Posterior cingulate gyrus (tissue), 11 donors: ENCODE measurements around the gene GZMM.

ENCODE experiments used
- DNase-seq, 10 donors: peaks; one replicate each; pipeline versions ENCODE4 v3.0.0 to v3.0.0-alpha.2; 2020 to 2021; ENCODE audit warnings: mixed read lengths in 3 of 10
- intact Hi-C: fragments of 100-400 bp; cut with DNase I; formaldehyde crosslinking; loops from one replicate; pipeline ENCODE4 v1.15.1; 2023

GZMM gene

DNA sequence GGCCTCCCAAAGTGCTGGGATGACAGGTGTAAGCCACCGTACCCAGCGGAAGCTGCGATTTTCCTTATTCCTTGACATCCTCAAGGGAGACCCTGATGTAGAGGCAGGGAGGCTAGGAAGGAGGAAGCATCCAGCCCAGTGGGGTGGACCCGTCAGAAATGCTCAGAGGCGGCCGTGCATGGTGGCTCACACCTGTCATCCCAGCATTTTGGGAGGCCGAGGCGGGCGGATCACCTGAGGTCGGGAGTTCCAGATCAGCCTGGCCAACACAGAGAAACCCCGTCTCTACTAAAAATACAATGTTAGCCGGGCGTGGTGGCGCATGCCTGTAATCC lies 11.6 kb downstream of the GZMM start:
- intact Hi-C loops = no loop called here
- DNase-seq = no peak

DNA sequence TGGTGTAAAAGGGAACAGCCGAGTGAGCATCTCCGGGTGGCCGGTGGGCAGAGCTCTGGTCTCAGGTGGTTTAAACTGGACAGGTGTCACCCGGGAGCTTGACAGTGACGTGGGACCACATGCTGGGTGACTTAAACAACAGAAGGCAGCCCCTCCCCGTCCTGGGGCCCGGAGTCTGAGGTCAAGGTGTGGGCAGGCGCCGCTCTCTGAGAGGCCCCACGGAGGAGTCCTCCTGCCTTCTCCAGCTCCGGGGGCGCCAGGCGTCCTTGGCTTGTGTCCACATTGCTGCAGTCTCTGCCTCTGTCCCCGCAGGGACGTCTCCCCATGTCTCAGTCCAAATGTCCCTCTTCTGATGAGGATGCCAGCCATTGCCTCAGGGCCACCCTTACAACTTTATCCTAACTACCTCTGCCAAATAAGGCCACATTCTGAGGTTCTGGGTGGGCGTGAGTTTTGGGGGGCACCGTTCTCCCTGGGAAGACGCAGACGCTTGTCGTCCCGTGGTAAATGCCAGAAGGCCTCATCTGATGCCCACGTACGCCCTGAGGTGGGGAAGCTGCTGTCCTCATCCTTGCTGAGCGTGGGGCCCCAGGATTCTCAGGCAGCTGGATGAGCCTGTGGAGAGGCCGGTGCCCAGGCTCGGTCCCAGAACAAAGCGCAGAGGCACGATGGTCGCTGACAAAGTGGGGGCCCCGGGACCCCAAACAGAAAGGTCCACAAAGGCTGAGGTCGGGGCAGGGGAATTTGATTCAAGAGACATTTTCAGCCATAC lies 12.9 kb downstream of the GZMM start:
- DNase-seq = no peak

DNA sequence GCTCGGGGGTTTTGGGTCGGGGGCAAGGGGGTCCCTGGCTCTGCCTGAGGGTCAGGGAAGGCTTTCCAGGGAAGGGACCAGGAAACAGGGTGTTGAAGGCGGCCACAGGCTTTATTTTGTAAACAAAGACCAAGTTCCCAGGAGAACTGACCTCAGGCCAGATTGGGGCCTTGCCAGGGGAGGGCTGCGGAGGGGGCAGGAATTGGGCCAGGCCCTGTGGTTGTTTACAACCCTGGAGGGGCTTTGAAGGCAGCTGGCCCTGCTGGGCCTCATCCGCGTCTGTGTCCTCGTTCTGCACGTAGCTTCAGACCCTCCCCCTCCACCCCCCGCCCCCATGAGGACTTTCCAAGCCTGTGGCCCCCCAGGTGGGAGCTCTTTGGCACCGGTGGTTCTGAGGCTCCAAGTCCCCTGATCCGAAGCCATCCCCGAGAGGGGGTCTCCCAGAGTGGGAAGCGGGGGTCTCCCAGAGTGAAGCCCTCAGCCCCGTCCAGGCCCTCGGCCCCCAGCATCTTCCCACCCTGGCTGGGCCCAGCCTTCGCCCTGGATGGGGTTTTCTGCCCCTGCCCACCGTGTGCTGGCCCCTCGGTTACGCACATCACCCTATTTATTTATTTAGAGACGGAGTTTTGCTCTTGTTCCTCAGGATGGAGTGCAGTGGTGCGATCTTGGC lies 15.1 kb downstream of the GZMM start:
- peak in 2 of 10 donors; percentile 20 to 50 for DNase-seq
- intact Hi-C loops = no loop called here

More for the DNA sequence above, 12.9 kb downstream of the GZMM start:
- intact Hi-C loops = no loop called here

DNA sequence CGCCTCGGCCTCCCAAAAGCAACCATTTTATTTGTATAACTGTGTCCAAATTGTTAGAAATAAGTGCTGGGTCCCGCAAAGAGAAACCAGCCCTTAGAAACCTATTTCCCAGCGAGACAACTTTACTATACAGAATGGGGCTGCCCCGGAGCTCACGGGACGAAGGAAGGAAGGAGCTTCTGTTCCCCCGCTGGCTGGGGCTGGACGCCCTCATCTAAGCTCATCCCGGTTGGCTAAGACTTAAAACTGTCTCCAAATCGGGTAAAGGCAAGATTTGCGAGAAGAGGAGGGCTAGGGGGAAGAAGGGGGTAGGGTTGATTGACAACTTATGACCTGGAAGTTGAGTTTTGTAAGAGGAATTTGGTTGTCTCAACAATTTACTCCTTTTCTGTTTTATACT lies 16.3 kb downstream of the GZMM start:
- intact Hi-C loops = no loop called here
- DNase-seq = no peak

DNA sequence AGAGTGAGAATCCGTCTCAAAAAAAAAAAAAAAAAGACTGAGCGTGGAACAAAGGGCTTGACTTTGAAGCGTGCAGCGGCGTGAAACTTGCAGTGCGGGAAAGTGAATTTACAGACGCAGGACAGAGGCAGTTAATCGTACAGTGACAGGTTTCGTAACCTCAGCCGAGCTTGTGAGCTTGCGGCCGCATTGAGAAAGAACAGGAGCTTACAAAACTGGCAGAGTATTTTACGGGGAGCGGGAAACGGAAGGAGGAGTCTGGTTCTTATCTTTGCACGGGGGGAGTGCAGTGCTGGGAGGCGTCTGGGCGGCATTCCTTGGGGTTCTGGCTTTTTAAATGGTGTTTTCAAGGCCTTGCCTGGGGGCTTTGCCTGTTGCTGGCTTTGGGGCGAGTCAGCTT lies 22.6 kb downstream of the GZMM start:
- DNase-seq = no peak
- intact Hi-C loops = no loop called here

DNA sequence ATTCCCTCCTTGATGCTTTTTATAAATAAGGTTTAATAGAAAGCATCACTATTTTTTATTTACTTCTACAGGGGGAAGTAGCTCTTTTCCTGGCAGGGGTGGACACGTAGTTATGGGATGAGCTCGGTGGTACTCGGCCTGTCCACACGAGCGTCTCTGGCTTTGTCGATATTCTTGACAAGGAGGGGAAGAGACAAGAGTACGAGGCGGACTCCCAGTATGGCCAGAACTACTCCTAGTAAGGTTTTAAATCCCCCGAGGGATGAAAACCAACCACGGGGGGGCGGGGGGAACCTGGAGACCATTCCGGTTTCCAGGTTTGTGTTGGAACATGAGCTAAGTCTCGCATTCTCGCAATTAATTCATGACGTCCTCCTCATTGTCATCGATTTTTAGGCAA lies 23.0 kb downstream of the GZMM start:
- DNase-seq = no peak
- intact Hi-C loops = no loop called here

DNA sequence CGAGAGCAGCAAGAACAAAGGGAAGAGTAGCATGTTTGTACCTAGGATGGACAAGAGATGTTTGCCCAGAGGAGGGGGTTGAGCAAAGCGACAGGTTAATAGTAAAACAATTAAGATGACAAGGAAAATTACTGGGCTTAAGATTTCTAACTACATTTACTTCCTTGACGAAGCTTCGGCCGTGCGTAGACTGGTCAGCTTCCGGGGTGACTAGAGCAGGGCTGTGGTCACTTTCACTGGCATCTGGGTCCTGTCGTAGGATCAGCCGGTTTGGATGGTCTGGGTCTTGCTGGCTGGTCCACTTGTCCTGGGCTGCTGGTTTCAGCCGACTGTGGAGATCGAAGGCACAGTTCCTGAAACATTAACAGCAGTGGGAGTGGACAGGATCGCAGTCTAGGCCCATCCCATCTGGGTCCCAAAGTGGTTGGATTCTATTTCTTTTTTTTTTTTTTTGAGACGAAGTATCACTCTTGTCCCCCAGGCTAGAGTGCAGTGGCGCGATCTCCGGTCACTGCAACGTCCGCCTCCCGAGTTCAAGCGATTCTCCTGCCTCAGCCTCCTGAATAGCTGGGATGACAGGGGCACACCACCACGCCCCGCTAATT lies 23.5 kb downstream of the GZMM start:
- intact Hi-C loops = no loop called here
- DNase-seq = no peak

DNA sequence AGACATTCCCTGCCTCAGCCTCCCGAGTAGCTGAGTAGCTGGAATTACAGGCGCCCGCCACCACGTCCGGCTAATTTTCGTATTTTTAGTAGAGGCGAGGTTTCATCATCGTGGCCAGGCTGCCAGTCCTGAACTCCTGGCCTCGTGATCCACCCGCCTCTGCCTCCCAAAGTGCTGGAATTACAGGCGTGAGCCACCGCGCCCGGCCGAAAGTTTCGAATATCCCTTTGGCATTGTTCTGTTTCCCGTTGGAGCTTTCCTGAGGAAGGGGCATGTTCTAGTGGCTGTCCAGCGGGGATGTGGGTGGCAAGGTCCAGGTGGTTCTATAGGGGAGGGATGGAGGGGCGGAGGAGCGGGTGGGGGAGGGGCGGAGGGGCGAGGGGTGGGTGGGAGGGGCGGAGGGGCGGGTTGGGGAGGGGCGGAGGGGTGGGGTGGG lies 26.4 kb downstream of the GZMM start:
- intact Hi-C loops = loop anchor here (2.0 kb wide), 1 partner anchor 37 kb away; no protein-coding TSS in a partner anchor
- no peak for DNase-seq

DNA sequence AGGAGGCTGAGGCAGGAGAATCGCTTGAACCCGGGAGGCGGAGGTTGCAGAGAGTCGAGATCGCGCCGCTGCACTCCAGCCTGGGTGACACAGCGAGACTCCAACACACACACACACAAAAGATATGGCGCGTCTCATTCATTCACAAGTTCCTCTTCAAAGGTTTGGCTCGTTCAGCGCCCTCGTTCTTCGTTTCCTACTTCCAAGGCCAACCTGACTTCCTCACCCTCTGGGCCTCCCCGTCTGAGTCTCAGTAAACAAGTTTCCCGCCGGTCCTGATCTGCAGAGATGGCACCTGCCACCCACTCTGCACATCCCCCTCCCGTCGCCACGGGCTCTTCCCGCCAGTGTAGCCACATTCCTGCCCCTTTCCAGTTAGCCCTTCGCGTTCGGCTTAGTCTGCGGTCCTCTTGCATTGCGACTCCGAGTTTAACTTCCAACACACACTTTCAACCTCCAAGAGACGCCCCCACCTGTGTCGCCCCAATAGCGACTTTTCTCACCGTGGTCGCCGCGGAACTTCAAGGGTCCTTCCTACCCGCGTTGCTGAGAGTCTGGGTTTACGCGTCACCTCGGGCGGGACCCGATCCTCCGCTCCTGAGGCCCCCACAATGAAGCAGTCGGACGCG lies 27.2 kb downstream of the GZMM start:
- intact Hi-C loops = loop anchor here (2.0 kb wide), 1 partner anchor 38 kb away; no protein-coding TSS in a partner anchor
- DNase-seq = peak in 1 of 10 donors; percentile 76

DNA sequence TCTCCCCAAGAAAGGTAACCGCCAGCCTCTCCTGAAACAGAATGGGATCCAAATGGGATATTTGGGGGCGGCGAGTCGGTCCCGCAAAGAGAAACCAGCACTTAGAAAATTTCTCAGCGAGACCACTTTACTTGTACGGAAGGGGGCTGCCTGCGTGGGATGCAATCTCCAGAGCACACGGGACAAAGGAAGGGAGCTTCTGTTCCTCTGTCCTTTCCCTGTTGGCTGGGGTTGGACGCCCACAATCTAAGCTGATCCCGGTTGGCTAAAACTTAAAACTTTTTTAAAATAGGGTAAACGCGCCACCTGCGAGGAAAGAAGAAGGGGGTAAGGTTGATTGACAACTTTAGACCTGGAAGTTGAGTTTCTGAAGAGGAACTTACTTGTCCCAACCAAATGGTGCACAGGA lies 27.7 kb downstream of the GZMM start:
- no peak for DNase-seq
- intact Hi-C loops = loop anchor here (2.0 kb wide), 1 partner anchor 39 kb away; no protein-coding TSS in a partner anchor

DNA sequence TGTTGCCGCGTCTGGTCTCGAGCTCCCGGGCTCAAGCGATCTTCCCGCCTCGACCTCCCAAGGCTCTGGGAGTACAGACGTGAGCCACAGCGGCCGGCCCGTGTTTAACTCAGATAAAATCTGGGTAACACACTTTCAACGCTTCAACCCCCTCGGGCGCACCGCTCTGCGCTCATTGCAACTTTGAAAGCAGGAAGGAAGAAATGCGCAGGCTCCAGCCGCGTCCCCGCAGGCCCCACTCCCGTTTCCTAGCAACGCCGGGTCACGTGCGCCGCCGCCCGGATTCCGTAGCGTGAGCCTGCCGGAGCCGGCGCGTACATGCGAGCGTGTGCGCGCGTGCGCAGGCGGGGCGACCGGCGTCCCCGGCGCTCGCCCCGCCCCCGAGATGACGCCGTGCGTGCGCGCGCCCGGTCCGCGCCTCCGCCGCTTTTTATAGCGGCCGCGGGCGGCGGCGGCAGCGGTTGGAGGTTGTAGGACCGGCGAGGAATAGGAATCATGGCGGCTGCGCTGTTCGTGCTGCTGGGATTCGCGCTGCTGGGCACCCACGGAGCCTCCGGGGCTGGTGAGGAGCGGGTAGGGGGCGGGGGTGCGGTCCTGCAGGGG lies 28.4 kb downstream of the GZMM start, which contains the start of gene BSG:
Gene BSG, plus strand, starts transcription at position 457 of the 603 bp plus-strand sequence. Its CDS starts 39 bp downstream, at position 496.
- intact Hi-C loops = no loop called here
- DNase-seq = peak; percentile 96 to 100 (median 97)

DNA sequence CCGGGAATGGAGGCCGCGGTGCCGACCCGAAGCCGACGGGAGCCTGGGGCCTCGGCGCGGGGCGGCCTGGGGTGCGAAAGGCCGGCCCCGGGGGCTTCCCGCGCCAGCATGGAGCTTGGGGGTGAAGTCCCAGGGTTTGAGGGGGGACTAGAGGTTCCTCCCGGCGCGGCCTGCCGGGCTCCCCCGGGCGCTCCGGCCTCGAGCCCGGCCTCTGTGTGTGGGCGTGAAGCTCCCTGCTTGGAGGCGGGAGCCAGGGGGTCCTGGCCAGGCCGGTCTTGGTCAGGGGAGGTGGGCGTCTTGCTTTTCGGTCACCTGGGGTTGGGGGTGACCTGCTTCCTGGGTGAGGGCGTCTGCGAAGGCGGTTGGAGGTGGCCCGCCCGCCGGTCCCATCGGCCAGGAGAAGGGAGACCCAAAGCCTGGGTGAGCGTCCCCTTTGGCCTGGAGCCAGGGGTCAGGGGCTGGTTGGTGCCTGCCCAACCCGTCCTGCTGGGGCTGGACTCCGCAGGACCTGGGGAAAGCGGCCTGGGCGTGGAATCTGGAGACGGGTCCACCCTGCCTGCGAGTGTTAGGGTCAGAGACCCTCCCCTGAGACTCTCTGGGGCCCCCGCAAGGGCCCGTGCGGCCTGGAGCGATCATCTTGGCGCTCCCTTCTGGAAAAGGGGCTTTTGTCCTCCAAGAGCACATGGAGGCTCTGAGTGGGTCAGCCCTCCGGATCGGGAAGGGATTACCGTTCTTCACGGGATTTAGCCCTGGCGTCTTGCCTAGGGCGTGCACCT lies 29.1 kb downstream of the GZMM start:
- DNase-seq = peak in 2 of 10 donors; percentile 29 to 87
- intact Hi-C loops = no loop called here

DNA sequence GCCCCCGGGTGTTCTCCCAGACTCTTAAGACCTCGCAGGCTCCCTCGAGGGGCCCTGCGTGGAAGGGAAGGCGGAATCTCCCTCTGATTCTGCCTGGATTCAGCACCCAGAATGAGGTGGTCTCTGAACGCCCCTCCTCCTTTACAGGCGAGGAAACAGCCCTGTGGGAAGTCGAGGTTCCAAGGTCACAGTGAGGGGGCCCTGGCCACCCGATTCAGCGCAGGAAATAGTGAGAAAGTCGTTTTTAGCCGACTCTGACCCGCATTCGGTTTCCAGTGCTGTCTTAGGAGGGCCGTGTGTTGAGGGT lies 29.6 kb downstream of the GZMM start:
- intact Hi-C loops = no loop called here
- DNase-seq = peak in 1 of 10 donors; percentile 67

DNA sequence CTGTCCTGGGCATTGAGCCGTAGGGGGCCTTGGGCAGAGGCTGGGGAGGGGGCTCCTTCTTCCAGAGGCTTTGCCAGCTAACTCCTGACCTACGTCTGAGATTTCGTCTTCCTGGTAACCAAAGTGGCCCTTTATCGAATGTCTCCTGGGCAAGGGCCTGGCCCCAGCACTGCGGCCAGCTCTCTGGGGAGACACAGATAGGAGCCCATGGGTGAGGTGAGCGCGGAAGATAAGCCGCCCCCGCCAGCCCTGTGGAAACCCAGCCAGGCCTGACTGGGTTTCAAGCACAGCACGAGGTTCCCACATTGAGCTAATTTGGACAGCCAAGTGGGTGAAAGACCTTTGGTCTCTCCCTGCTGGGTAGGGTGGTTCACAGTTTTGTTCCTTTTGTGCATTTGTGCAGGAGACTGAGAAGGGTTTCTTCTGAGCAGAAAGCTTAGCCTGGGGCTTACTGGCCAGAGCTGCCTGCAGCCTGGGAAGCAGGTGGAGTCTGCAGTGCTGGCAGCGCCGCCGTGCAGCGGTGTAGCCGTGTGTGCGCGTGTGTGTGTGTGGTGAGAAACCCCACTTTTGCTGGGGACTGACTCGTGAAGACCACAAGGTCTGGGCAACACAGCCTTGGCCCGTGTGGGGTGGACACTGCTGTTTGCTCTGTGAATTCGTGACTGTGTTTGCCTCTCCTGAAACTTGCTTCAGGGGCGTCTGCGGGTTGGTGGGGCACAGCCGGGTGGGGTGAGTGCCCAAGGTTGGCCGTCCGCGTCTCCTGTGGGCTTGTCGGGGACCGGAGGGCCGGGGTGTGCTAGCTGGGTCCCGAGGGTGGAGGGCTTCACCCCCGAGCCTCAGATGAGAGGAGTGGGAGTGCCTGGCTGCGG lies 31.0 kb downstream of the GZMM start:
- peak in 4 of 10 donors; percentile 50 to 93 (median 72) for DNase-seq
- intact Hi-C loops = no loop called here

DNA sequence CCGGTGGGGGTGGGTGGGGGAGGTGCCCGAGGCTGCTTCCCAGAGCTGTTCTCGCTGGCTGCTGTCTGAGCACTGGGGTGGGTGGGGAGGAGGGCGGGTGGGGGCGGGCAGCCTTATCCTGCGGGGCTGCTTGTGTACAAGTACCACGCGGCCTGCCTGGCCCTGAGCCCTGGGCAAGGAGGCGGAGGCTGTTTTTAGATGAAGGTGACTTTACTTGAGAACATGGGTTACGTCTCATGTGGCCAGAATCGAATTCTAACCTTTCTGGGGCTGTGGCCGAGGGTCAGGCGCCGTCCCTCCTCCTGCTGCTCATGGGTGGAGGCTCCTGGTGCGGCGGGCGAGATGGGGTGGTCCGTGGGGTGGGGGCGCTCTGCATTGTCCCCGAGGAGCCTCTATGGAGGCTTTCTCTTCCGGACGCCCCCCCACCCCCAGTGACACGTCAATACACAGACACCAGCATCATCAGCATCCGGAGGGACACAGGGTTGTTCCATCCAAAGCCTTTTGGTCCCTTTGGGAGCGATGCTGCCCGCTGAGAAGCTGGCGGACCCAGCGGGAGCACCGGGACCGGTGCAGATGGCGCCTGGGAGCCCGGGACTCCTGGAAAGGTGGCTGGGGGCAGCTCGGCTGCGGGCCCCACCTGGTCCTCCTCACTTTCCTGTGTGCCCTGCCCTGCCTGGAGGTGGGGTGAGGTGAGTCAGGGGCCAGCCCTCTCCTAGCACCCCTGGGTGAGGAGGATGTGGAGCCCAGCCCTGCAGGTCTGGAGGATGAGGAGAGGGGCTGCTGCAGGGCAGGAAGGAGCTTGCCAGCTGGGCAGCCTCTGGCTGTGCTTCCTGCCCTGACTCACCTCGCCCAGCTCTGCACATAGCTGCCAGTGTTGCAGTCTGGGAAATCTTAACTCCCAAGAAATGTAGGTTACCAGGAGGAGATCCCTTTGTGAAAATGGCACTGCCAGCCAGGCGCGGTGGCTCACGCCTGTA lies 32.0 kb downstream of the GZMM start:
- DNase-seq = peak in 5 of 10 donors; percentile 62 to 93 (median 74)
- intact Hi-C loops = no loop called here

DNA sequence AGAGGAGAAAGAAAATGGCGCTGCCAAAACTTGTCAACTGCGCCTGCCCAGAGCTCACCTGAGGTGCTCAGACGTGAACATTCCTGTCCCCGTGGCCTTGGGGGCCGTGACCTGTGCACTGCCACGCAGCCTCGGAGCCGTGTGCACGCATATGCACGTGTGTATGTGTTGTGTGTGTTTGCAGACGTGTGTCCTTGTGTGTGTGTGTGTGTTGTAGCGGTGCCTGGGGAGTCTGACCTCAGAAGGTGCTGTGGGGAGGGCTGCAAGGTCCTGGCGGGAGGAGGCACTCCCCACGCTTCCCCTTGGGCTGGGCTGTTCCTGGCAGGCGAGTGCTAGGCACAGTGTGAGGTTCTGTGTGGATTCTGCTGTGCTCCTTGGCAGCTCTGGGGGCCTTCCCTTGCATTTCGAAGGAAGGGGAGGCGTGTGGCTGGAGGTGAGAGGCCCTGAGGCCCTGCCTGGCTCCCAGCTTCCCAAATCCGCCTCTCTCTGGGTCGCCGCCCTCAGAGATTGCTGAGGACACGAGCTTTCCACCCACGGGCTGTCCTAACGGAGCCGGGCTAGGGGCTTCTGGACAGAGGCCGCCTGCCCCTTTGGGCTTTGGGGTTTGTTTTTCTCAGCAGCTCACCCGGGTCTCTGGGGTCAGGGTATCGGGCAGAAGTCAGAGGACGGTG lies 33.0 kb downstream of the GZMM start:
- DNase-seq = no peak
- intact Hi-C loops = no loop called here
